Epidermal melanocyte (primary cell): ENCODE results near the gene CRY1.

Experiments
- DNase-seq: peaks from one replicate; pipeline ENCODE4 v3.0.0; 2011; ENCODE audit warnings: low spot score; ENCODE audit not compliant: insufficient read length

CRY1 gene

DNA sequence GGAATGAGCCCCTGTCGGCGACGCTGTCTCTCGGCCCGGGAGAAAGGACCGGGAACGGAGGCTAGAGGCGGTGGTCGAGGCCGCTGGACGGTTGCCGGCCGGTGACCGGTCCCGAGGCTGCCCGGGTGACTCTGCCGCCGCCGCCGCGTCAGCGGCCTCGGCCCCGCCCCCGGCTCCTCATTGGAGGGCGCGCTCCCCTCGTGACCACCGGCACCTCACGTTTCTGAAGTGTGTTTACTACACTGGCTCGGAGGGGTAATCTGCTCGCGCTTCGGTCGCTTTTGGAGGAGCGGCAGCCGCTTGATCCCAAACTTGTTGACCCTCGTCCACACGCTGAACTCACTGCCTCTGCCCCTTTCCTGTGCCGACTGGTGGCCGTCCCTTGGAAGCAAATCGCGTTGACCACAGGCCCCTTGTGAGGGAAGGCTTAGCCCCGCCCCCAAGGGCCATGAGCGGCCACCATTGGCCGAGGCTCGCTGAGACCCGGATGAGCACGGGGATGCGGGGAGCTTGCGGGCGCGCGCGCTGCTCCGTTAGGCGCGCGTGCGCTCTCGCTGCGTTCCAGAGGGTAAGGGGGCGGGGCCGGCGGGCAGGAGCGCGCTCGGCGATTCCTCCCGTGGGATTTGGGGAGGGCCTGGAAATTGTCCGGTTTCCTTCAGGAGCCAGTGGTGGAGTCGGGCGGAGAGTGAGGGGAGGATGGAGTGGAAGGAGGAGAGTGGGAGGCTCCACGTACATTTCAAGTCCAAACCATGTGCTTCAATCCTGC lies at the start of gene CRY1:
Gene CRY1, minus strand, starts transcription at position 133 of the 766 bp plus-strand sequence. CDS start 588 bp downstream, outside the sequence.
- DNase-seq, result peak; percentile 73

DNA sequence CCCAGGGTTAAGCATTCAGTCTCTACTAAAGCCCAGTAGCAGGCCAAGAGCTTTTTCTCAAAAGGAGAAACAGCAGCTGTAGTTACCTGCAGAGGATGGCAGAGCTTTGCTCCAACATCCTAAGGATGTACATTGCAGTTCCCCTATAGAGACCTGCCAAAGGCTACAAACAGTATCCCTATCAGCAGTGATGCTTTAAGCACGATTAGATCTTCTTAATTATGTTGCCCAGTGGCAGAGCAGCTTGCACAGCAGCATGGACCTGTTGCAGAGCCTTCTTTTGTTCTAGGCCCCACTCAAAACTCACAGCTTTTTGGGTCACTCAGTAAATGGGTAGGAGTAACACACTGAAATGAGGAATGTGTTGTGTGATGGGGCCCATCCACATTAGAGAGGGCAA lies 46.4 kb upstream of the CRY1 start:
- DNase-seq, result no peak

DNA sequence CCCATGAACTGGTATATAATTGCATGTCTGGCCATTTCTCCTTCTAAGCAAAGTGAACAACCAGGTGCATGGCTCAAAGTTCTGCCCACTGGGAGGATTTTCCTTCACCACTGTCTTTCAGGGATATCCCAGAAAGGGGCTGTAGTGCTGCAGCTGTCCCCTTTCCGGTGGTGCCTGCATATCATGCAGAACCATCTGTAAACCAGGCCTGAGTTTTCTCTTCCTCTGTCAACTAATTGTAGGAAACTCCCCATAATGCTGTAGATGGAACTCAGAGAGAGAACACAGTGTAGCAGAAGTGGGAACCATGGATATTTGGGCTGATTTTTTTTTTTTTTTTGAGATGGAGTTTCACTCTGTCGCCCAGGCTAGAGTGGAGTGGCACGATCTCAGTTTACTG lies 45.6 kb upstream of the CRY1 start:
- no peak for DNase-seq

GRCh38 chr12:107135177-107135576 lies 41.8 kb upstream of the CRY1 start:
- DNase-seq, result no peak

DNA sequence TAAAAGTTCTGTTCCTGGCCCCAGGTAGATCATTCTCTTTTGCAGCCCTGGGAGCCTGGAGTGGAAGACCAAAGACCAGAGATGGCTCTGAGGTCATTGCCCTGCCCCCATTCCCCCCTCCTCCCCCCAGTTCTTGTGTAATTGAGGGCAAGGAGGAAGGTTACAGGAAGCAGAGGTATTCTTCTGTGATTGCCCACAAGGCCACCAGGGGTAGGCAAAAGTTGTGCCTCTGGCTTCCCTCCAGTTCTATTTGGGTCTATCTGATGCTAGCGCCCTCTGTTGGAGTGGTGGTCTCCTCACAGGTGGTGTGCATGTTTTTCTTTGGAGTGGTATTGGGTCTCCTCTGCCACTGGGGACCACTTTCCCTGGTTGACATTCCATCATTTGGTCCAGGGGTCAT lies 41.2 kb upstream of the CRY1 start:
- DNase-seq, result no peak

- no peak for DNase-seq
Observed at GRCh38 chr12:107133462-107133861, 40.1 kb upstream of the CRY1 start.

GRCh38 chr12:107131832-107132616 lies 38.7 kb upstream of the CRY1 start:
- peak; percentile 62 for DNase-seq

DNA sequence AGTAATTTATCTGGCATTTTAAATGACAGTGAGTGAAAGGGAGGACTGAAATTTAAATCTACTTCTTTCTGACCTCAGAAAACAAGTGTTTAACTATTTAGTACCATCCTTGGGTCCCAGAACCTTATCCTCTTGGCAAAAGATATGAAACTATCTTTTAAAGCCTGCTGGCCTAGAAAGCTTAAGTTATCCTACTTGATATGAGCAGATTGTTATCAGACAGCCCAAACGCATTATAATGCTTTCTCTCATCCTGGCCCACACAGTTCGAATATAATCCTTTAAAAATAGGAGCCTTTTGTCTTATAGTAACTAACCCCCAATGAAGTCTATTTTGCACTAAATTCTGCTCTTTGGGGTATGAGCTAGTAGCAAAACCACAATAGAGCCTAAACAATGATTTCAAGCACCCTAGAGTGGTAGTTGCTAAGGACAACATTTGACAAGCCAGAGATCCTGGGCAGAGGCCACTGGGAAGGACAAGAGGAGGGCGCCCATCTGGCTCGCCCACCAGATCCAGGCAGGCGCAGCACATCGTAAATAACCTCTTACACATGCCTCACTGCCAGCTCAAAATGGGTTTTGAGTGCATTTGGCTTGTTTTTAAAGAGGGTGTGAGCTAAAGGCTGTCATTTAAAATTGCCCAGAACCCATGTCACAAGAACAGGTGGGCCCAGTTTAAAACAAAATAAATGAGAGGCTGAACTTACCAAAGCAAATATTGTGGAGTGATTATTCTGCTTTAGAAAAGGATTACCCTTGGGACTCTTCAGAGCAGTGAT lies 37.7 kb upstream of the CRY1 start:
- DNase-seq, result no peak

GRCh38 chr12:107129315-107129930 lies 36.1 kb upstream of the CRY1 start:
- no peak for DNase-seq

DNA sequence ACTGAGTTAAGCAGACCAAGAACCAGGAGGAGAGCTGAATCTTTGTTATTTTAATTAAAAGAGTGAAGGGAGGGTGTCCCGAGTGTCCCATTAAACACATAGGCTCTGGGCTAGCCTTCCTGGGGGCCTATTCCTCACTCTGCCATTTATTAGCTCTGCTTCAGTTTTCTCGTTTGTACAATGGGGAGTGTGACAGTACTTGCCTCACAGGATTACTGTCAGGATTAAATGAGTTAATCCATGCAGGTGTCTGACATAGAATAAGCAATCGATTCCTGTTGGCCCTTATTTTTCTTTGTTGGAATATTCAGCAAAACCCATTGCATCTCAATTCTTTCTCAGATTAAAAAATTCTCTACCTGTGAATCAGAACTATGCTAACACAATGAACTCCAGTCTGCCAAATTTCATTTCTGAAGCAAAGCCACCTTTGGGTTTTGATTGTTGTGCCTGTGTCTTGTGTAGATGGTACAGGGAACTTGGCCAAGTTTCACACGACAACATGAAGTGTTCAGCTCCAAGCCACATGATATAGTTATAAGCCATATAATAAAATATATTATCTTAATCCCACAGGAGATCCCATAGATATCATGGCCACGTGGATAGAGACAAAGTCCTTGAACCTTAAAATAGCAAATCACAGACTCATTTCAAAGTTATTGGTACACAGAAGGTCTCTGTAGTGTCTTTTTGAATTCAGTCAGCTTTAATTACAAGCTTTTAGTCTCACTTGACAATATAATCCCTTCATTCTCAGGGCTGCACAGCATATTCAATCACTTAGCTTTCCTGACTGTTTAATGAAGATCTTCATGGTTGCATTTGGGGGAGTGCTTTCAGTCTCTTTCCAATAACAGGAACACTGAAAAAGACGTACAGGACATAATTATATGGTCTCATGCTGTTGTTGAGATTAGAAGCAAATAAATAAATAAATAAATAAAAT lies 34.4 kb upstream of the CRY1 start:
- DNase-seq, result no peak

DNA sequence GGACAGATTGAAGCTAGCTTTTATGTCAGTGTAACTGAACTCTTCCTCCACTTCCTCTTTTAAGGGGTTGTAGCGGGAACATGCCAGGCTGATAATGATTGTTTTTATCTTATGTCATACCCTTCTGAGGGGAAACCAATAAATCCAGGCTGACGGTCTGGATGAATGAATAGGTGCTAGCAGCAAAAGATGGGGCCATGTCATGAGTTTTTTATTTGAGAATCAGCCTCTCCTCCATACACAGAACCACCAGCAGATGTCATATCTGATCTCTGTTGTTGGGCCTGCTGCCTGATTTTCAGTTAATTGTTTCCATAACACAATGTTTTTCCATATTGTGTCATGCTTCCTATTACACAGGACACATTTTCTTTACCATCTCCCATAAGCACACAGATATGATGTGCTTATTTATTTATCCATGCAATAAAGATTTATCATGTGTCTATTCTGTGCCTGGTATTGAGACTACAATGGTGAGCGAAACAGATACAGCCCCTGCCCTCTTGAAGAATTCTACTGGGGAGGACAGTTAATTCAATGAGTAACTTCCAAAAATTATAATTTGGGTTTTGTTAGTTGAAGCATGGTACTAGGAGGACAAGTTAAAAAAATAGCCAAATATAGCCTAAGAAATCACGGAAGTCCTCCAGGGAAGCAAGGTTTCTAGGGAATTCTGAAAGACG lies 33.6 kb upstream of the CRY1 start:
- no peak for DNase-seq

DNA sequence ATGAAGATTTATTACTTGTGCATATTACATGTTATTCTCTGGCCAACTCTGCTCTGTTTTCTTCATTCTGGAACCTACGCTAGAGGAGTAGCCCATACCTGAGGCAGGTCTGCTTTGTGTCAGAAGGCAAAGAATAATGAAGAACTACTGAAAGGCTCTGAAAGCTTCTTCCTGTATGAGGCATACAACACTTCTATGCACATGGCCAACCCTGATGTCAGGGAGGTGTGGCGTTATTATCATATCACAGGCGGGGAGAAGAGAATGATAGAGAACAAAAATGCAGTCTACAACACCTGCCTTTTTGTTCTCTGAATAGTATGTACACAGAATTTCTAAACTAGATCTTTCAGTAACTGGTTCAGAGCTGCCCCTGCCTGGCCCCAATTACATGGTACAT lies 32.5 kb upstream of the CRY1 start:
- DNase-seq, result no peak

GRCh38 chr12:107122452-107122958 lies 29.2 kb upstream of the CRY1 start:
- no peak for DNase-seq

DNA sequence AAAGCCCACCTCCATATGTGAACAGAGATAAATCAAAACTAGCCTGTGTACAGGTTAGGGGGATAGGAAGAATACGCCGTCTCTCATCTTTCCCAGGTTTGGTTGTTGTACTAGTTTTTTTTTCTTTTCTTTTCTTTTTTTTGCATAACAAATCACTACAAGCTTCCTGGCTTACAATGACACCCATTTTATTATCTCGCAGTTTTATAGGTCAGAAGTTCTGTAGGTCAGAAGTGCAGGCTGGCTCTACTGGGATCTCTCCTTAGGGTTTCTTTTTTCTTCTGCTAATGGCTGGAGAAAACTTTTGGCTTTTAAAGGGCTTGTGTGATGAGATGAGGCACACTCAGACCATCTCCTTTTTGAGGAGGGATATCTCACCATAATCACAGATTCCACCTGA lies 25.7 kb upstream of the CRY1 start:
- DNase-seq, result no peak

DNA sequence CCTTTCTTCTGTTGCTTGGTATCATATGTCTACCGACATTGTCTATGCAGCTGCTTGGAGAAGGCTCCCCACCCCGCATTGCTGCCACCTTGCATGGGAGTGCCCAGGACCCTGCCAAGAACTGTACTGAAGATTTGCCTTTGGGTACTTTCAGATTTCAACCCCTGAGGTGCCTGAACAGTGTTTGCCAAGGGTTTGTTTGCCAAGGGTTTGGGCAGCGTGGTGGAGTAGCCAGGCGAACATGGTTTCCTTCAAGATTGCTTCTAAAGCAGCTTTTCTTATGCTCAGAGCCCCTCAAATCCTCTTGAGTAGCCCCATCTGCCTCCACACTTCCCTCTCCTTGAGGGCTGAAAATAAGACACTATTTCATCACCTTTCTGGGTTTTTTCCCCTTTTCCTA lies 25.3 kb upstream of the CRY1 start:
- DNase-seq, result no peak

GRCh38 chr12:107115119-107115518 lies 21.8 kb upstream of the CRY1 start:
- DNase-seq, result no peak

DNA sequence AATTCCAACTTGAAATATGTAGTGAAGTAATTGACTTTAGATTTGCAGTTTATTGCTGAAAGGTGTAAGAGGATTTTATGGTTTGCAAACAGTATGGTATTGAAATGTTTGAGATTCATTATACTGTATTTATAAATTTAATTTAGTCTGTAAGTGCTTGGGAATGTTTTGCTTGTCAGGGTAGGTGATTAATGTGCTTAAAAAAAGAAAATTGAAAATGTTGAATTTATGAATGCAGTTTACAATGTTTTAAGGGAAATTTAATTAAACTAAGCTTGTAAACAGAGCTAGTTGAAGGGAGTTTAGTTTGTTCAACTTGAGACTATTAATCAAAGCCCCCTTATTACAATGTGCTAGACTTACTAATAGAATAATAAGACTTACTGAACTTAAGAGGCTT lies 18.0 kb upstream of the CRY1 start:
- no peak for DNase-seq

DNA sequence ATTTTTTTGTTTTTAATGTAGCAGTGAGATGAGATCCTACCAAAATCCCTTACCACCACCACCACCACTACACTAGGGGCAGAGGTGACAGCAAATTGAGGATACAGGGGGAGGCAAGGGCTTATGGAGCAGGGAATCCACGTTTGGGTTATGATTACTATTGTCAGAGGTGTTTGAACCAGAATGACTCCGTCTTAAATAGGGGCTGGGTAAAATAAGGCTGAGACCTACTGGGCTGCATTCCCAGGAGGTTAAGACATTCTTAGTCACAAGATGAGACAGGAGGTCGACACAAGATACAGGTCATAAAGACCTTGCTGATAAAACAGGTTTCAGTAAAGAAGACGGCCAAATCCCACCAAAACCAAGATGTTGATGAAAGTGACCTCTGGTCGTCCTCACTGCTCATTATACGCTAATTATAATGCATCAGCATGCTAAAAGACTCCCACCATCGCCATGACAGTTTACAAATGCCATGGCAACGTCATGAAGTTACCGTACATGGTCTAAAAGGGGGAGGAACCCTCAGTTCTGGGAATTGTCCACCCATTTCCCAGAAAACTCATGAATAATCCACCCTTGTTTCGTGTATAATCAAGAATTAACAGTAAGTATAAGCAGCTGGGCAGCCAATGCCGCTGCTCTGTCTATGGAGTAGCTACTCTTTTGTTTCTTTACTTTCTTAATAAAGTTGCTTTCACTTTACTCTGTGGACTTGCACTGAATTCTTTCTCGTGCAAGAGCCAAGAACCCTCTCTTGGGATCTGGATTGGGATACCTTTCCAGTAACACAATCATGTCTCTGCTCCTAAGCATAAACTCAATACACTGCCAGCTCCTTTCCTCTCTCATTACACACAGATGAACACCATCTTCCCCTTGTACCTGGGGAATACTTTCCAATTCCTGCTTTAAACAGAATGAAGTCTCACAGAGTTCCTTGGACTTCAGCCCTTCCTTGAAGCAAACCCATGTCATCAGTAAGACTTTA lies 16.7 kb upstream of the CRY1 start:
- DNase-seq, result no peak
